GM10248 (cell line): Measurements from ENCODE around the gene NASP.

ENCODE experiments used
- CTCF ChIA-PET: fragments of 300-600 bp; sonication (Branson Sonifier 250); formaldehyde crosslinking; extraction: SDS; loops from one replicate; lab custom pipeline; 2021; ENCODE audit warnings: antibody characterized with exemption; lab: Yijun Ruan, JAX
- POLR2A ChIA-PET: fragments of 350-650 bp; sonication (Branson Sonifier 250); formaldehyde crosslinking; extraction: SDS; loops from one replicate; lab custom pipeline; 2020; ENCODE audit warnings: antibody characterized with exemption; lab: Yijun Ruan, JAX
- DNase-seq: peaks from one replicate; pipeline ENCODE4 v3.0.0; 2012; ENCODE audit errors: extremely low spot score
- TF ChIP-seq, protein P1 (sequence below): IDR thresholded peaks from 2 replicates; pipeline ENCODE4 v1.5.1; 2012; ENCODE audit warnings: mild to moderate bottlenecking, low read depth; ENCODE audit errors: extremely low read depth, missing control alignments, control extremely low read depth

The NASP gene, protein sequence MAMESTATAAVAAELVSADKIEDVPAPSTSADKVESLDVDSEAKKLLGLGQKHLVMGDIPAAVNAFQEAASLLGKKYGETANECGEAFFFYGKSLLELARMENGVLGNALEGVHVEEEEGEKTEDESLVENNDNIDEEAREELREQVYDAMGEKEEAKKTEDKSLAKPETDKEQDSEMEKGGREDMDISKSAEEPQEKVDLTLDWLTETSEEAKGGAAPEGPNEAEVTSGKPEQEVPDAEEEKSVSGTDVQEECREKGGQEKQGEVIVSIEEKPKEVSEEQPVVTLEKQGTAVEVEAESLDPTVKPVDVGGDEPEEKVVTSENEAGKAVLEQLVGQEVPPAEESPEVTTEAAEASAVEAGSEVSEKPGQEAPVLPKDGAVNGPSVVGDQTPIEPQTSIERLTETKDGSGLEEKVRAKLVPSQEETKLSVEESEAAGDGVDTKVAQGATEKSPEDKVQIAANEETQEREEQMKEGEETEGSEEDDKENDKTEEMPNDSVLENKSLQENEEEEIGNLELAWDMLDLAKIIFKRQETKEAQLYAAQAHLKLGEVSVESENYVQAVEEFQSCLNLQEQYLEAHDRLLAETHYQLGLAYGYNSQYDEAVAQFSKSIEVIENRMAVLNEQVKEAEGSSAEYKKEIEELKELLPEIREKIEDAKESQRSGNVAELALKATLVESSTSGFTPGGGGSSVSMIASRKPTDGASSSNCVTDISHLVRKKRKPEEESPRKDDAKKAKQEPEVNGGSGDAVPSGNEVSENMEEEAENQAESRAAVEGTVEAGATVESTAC

GRCh38 chr1:45583666-45584350 is at the start of gene NASP:
NASP (plus strand) TSS chr1:45584041; CDS start chr1:45584147, 106 bp downstream.
- TF ChIP-seq, protein P1, sequence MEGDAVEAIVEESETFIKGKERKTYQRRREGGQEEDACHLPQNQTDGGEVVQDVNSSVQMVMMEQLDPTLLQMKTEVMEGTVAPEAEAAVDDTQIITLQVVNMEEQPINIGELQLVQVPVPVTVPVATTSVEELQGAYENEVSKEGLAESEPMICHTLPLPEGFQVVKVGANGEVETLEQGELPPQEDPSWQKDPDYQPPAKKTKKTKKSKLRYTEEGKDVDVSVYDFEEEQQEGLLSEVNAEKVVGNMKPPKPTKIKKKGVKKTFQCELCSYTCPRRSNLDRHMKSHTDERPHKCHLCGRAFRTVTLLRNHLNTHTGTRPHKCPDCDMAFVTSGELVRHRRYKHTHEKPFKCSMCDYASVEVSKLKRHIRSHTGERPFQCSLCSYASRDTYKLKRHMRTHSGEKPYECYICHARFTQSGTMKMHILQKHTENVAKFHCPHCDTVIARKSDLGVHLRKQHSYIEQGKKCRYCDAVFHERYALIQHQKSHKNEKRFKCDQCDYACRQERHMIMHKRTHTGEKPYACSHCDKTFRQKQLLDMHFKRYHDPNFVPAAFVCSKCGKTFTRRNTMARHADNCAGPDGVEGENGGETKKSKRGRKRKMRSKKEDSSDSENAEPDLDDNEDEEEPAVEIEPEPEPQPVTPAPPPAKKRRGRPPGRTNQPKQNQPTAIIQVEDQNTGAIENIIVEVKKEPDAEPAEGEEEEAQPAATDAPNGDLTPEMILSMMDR, result no peak
- DNase-seq, result peak; percentile 90
- CTCF ChIA-PET, result interaction anchor here (0.9 to 10.3 kb wide), 9 partner anchors 8 to 569 kb away, joined by 3 to 130 read pairs (median 3); partner anchors contain the start of gene AKR1A1
- POLR2A ChIA-PET, result interaction anchor here (0.6 to 5.9 kb wide), 18 partner anchors 9 to 546 kb away, joined by 3 to 42 read pairs (median 6); partner anchors contain the start of genes AKR1A1, GPBP1L1, MUTYH and PRDX1

DNA sequence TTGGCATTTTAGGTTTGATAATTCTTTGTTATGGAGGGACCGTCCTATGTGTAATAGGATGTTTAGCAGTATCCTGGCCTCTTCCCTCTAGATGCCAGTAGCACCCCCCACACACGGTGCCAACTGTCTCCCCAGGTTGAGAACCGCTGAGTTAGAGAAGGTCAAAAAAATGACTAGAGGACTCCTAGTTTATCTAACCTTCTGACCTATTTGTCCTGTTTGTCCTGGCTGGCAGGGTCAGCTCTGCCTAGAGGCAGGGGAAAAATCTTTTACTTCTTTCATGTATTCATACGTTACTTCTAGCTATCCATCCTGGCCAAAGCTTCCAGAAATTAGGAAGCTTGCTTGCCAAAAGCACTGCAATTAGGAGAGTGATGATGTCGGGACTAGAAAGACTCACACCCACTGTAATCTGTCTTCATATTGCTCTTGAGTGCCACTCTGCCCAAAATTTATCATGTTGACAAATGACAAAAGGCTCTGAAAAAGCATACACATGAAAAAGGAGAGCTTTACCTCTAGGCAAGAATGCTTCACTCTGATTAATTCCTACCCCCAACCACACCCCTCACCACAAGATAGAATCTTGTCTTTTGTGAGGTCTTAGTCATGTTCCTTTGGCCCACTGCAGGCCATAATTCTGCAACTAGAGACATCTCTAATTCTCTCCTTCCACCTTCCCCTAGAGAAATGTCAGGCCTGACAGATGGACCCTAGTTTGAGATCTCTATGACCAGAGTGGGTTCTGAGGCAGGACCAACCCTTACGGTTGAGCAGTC is 47.7 kb upstream of the NASP start:
- CTCF ChIA-PET, result interaction anchor here (0.7 to 3.6 kb wide), 5 partner anchors 10 to 34 kb away, joined by 3 to 19 read pairs (median 7); no protein-coding TSS in a partner anchor
- POLR2A ChIA-PET, result interaction anchor here (9.1 kb wide), 1 partner anchor 15 kb away, joined by 59 read pairs; the partner anchor contains the start of gene PRDX1
- TF ChIP-seq, protein P1, result no peak
- DNase-seq, result no peak

DNA sequence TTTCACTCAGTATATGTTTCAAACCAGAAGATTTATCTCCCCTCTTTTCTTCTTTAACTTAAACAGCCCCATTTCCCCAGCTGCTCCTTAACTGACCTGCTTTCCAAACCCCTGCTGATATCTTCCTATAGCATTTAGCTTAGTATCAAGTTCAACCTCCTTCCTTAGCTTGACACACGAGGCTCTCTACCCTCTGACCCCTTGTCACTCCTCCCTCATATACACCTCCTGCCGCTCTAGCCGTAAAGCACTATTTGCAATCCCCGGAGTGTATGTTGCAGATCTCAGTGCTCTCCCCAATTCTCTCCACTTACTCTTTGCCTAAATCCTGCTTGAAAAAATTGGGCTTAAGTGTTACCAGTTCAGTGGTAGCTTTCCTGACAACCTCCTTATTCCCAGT is 47.0 kb upstream of the NASP start:
- no peak for DNase-seq
- TF ChIP-seq, protein P1, result no peak
- CTCF ChIA-PET, result interaction anchor here (0.7 to 3.6 kb wide), 5 partner anchors 10 to 33 kb away, joined by 3 to 19 read pairs (median 7); no protein-coding TSS in a partner anchor
- POLR2A ChIA-PET, result interaction anchor here (9.1 kb wide), 1 partner anchor 16 kb away, joined by 59 read pairs; the partner anchor contains the start of gene PRDX1

GRCh38 chr1:45541193-45541592 is 42.6 kb upstream of the NASP start:
- no peak for DNase-seq
- TF ChIP-seq, protein P1, result no peak
- POLR2A ChIA-PET, result interaction anchor here (6.1 kb wide), 1 partner anchor 20 kb away, joined by 87 read pairs; the partner anchor contains the start of gene PRDX1
- CTCF ChIA-PET, result interaction anchor here (1.0 to 1.9 kb wide), 2 partner anchors 10 to 48 kb away, joined by 4 to 7 read pairs; partner anchors contain the start of gene AKR1A1

DNA sequence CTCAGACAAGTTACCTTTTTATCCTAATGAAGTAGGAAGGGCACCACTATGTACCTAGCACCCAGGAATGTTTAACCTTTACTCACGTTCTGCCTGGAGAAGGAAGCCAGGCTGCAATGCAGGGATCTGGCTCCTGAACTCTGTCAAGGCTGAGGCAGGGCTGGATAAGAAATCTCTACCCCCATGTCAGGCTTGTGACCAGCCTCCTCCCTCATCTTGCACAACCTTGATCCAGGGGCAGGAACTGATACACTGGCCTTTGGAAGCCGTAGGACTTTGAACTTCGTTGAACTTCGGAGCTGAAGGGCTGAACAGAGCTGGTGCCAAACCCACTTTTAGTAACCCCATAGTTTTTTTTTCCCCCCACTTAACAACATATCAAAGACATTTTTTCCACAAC is 41.2 kb upstream of the NASP start:
- TF ChIP-seq, protein P1, result no peak
- no peak for DNase-seq
- ChIA-PET CTCF (interaction anchor here (1.2 kb wide), 1 partner anchor 18 kb away, joined by 3 read pairs; no protein-coding TSS in a partner anchor), POLR2A (interaction anchor here (6.1 kb wide), 1 partner anchor 21 kb away, joined by 87 read pairs; the partner anchor contains the start of gene PRDX1)
